GM12864 (cell line): ENCODE results near the gene PRKX.
"Not testable (repeated sequence)": the region's sequence is repeated elsewhere in the genome, so short reads cannot be mapped to it uniquely, and the experiment has no call there.

ENCODE experiments used
- DNase-seq: peaks from one replicate; pipeline ENCODE4 v3.0.0-alpha.2; 2011; ENCODE audit warnings: low read depth
- H3K4me3 ChIP-seq: 2 replicates; pipeline ENCODE4 v1.5.1; 2011; ENCODE audit warnings: mild to moderate bottlenecking, low read depth, low read length, control low read depth
- CTCF ChIP-seq: IDR thresholded peaks from 2 replicates; pipeline ENCODE4 v1.5.1; 2011; ENCODE audit warnings: low read depth, mild to moderate bottlenecking, moderate library complexity, low read length, control low read depth, inconsistent platforms; ENCODE audit errors: missing control alignments

The PRKX gene

GRCh38 chrX:3697701-3698279 is 15.7 kb downstream of the PRKX start:
- TF ChIP-seq CTCF = no peak
- no peak overlapping the region for H3K4me3 ChIP-seq
- DNase-seq = no peak

- DNase-seq = no peak
- TF ChIP-seq CTCF = no peak
- no peak overlapping the region for H3K4me3 ChIP-seq
Observed at GRCh38 chrX:3697220-3697684, 16.2 kb downstream of the PRKX start.

GRCh38 chrX:3695536-3695935 is 17.9 kb downstream of the PRKX start:
- TF ChIP-seq CTCF = no peak
- DNase-seq = no peak
- no peak overlapping the region for H3K4me3 ChIP-seq

GRCh38 chrX:3690140-3690539 is 23.3 kb downstream of the PRKX start:
- DNase-seq = no peak
- TF ChIP-seq CTCF = no peak
- no peak overlapping the region for H3K4me3 ChIP-seq

- DNase-seq, H3K4me3 ChIP-seq: not testable (repeated sequence)
Observed at GRCh38 chrX:3683236-3683635, 30.2 kb downstream of the PRKX start.

GRCh38 chrX:3680459-3680858 is 33.0 kb downstream of the PRKX start:
- DNase-seq = no peak

GRCh38 chrX:3679669-3680068 is 33.8 kb downstream of the PRKX start:
- TF ChIP-seq CTCF = no peak
- DNase-seq = no peak
- H3K4me3 ChIP-seq = no peak overlapping the region

More at GRCh38 chrX:3680459-3680858, 33.0 kb downstream of the PRKX start:
- no peak overlapping the region for H3K4me3 ChIP-seq
- no peak for TF ChIP-seq CTCF

- DNase-seq = no peak
- H3K4me3 ChIP-seq = no peak overlapping the region
- TF ChIP-seq CTCF = no peak
Observed at GRCh38 chrX:3678328-3678727, 35.1 kb downstream of the PRKX start.
